Colonic mucosa (tissue), 4 donors: ENCODE measurements around the gene ARHGAP26. TPM values are rescaled to one million over a fixed set of nuclear protein-coding genes. Genes with fewer than 3 reads are reported as not detected.
"Not testable (repeated sequence)": the region's sequence is repeated elsewhere in the genome, so short reads cannot be mapped to it uniquely, and the experiment has no call there.

ENCODE experiments used
- DNase-seq: peaks from one replicate; pipeline ENCODE4 v3.0.0-alpha.2; 2020
- H3K27ac ChIP-seq: fragments of 200-600 bp; one replicate; pipeline ENCODE4 v1.8.0; 2021
- H3K27me3 ChIP-seq: fragments of 200-600 bp; one replicate; pipeline ENCODE4 v1.8.0; 2021
- H3K36me3 ChIP-seq: fragments of 200-600 bp; one replicate; pipeline ENCODE4 v1.8.0; 2021
- H3K4me1 ChIP-seq: fragments of 200-600 bp; one replicate; pipeline ENCODE4 v1.8.0; 2021; ENCODE audit warnings: mild to moderate bottlenecking
- H3K4me3 ChIP-seq: fragments of 200-600 bp; one replicate; pipeline ENCODE4 v1.8.0; 2021
- H3K9ac ChIP-seq, 2 donors: one replicate each; pipeline ENCODE4 v1.7.0; 2013; ENCODE audit warnings: control low read depth in 2 of 2, low read depth in 2 of 2, low read length in 2 of 2
- H3K9me3 ChIP-seq: fragments of 200-600 bp; one replicate; pipeline ENCODE4 v1.8.0; 2021
- intact Hi-C: fragments of 100-400 bp; cut with DNase I; formaldehyde crosslinking; loops from one replicate; pipeline ENCODE4 v1.14.1; 2022
- total RNA-seq, 2 donors: library from RNA; stranded (reverse); fragmentation: NEBNext Ultra II Directional in 1 of 2; extraction: Animal tissue kit (Norgen Biotek cat#: 25700) in 1 of 2; gene quantifications; one replicate each; pipeline ENCODE4 v1.2.1, GENCODE V29; 2021
- TF ChIP-seq, protein P1 (sequence below): fragments of 200-600 bp; IDR thresholded peaks from one replicate; pipeline ENCODE4 v1.8.0; 2022; ENCODE audit warnings: antibody characterized with exemption, mild to moderate bottlenecking
- donor health status: healthy.
- donor health status: DM: no; HTN: no; CAD: no.
- donor health status: DM: no; HTN: no; CAD: no.

Gene ARHGAP26
- total RNA-seq, 2 donors from 2014 or later = 59.1 to 74.0 TPM

DNA sequence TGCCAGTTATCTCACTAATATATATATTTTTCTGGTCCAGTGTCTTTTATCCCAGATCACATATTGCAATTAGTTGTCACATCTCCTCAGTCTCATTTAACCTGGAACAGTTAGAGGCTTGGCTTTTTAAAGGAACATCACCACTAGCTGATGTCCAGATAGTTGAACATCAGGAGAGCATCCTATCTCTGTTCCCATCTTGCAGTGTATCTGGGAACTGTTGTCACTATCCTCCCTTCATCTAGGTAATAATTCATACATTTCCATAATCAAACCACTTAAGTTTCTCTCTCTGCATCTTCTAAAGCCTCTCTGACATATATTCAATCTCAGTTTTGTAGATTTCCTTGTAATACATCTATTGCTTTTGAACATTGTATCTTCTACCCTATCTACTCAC, 175.7 kb downstream of the ARHGAP26 start:
- TF ChIP-seq, protein P1, sequence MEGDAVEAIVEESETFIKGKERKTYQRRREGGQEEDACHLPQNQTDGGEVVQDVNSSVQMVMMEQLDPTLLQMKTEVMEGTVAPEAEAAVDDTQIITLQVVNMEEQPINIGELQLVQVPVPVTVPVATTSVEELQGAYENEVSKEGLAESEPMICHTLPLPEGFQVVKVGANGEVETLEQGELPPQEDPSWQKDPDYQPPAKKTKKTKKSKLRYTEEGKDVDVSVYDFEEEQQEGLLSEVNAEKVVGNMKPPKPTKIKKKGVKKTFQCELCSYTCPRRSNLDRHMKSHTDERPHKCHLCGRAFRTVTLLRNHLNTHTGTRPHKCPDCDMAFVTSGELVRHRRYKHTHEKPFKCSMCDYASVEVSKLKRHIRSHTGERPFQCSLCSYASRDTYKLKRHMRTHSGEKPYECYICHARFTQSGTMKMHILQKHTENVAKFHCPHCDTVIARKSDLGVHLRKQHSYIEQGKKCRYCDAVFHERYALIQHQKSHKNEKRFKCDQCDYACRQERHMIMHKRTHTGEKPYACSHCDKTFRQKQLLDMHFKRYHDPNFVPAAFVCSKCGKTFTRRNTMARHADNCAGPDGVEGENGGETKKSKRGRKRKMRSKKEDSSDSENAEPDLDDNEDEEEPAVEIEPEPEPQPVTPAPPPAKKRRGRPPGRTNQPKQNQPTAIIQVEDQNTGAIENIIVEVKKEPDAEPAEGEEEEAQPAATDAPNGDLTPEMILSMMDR = no peak
- Histone ChIP-seq H3K9ac (no peak overlapping the region), H3K27ac (no peak overlapping the region), H3K4me1 (no peaks in the 10 kb centered on the region), H3K36me3 (peaks cover 4% of the 10 kb centered on the region), H3K27me3 (no peaks in the 10 kb centered on the region), H3K9me3 (no peaks in the 10 kb centered on the region), H3K4me3 (no peak overlapping the region)
- DNase-seq = no peak
- intact Hi-C loops = no loop called here

GRCh38 chr5:142946547-142947426, 176.6 kb downstream of the ARHGAP26 start:
- no peak for DNase-seq
- intact Hi-C loops = no loop called here

DNA sequence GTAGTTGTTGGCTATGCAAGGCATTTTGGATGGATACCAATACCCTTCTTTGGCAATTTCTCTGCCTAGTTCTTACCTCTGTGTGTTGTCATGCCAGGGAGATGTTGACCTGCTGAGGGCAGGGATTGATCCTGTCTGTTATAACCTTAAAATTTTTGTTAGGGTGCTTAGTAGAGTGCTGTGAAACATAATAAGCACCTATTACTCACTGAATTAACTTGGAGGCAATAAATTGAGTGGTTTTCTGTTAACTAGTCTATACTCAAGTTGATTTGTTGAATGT, 177.2 kb downstream of the ARHGAP26 start:
- H3K27me3 ChIP-seq = no peaks in the 10 kb centered on the region
- H3K9ac ChIP-seq = no peak overlapping the region
- intact Hi-C loops = no loop called here
- H3K4me3 ChIP-seq = no peak overlapping the region
- no peaks in the 10 kb centered on the region for H3K9me3 ChIP-seq
- DNase-seq = no peak
- H3K36me3 ChIP-seq = peaks cover 4% of the 10 kb centered on the region
- TF ChIP-seq, protein P1 = no peak
- no peak overlapping the region for H3K27ac ChIP-seq
- H3K4me1 ChIP-seq = no peaks in the 10 kb centered on the region

More at GRCh38 chr5:142946547-142947426, 176.6 kb downstream of the ARHGAP26 start:
- Histone ChIP-seq H3K4me1 (no peaks in the 10 kb centered on the region), H3K9ac (no peak overlapping the region), H3K27me3 (no peaks in the 10 kb centered on the region), H3K9me3 (no peaks in the 10 kb centered on the region), H3K27ac (no peak overlapping the region), H3K4me3 (no peak overlapping the region), H3K36me3 (peaks cover 4% of the 10 kb centered on the region)
- TF ChIP-seq, protein P1 = no peak

DNA sequence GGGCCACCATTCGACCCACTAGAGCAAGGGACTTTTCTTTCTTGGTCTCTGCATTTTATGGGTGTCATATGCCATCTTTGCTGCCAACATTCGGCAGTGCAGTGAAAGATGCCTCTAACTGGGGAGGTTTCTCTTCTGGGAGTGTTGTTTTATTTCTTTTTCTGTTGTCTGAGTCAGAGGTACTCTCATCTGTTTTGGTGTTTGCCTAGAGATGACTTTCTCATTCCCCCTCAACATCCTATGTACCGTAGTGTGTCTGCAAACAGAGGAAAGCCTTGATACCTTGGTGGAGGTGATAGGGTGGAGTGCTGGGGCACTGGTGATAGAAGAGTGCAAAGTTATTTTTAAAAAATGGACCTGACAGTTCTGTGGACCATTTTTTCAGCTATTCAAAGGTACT, 182.1 kb downstream of the ARHGAP26 start:
- intact Hi-C loops = no loop called here
- no peaks in the 10 kb centered on the region for H3K9me3 ChIP-seq
- H3K27ac ChIP-seq = no peak overlapping the region
- TF ChIP-seq, protein P1 = no peak
- no peak overlapping the region for H3K4me3 ChIP-seq
- H3K27me3 ChIP-seq = no peaks in the 10 kb centered on the region
- no peaks in the 10 kb centered on the region for H3K36me3 ChIP-seq
- H3K9ac ChIP-seq = no peak overlapping the region
- no peaks in the 10 kb centered on the region for H3K4me1 ChIP-seq
- DNase-seq = no peak

- H3K36me3 ChIP-seq = not testable (repeated sequence)
Measured at GRCh38 chr5:142952871-142953270, 182.7 kb downstream of the ARHGAP26 start.

GRCh38 chr5:142954455-142954854, 184.3 kb downstream of the ARHGAP26 start:
- no peak for DNase-seq
- intact Hi-C loops = no loop called here
- Histone ChIP-seq H3K4me1 (no peaks in the 10 kb centered on the region), H3K9ac (no peak overlapping the region), H3K36me3 (no peaks in the 10 kb centered on the region), H3K9me3 (no peaks in the 10 kb centered on the region), H3K27me3 (no peaks in the 10 kb centered on the region), H3K27ac (no peak overlapping the region), H3K4me3 (no peak overlapping the region)
- TF ChIP-seq, protein P1 = no peak

More at GRCh38 chr5:142952871-142953270, 182.7 kb downstream of the ARHGAP26 start:
- H3K9me3 ChIP-seq, H3K4me1 ChIP-seq, H3K27ac ChIP-seq, H3K27me3 ChIP-seq, DNase-seq, intact Hi-C loops, H3K9ac ChIP-seq, H3K4me3 ChIP-seq: not testable (repeated sequence)
